AG04450 (cell line): ENCODE results near the gene INTS3. TPM values are rescaled to one million over a fixed set of nuclear protein-coding genes. Genes with fewer than 3 reads are reported as not detected.
A peak's percentile ranks its signal among the peaks of the same experiment; 100 is the strongest.
"Not testable (repeated sequence)": the region's sequence is repeated elsewhere in the genome, so short reads cannot be mapped to it uniquely, and the experiment has no call there.

Source experiments
- CTCF ChIA-PET: fragments of 300-600, 350-600 bp; formaldehyde crosslinking; extraction: SDS; loops from one replicate; lab custom pipeline; 2022; ENCODE audit warnings: antibody characterized with exemption, inconsistent platforms; lab: Charles Lee
- POLR2A ChIA-PET: fragments of 350-600 bp; formaldehyde crosslinking; extraction: SDS; loops from one replicate; lab custom pipeline; 2021; ENCODE audit warnings: antibody characterized with exemption, inconsistent platforms; lab: Yijun Ruan, JAX
- DNase-seq: peaks from one replicate; pipeline ENCODE4 v3.0.0-alpha.2; 2011; ENCODE audit warnings: low read depth, low spot score
- H3K27ac ChIP-seq: one replicate; pipeline ENCODE4 v1.5.1; 2012; ENCODE audit warnings: low read depth, low read length, control low read depth
- H3K27me3 ChIP-seq: one replicate; pipeline ENCODE4 v1.6.0; 2012; ENCODE audit warnings: low read length; ENCODE audit not compliant: control insufficient read depth, insufficient read depth
- H3K4me3 ChIP-seq: 2 replicates; pipeline ENCODE4 v1.5.1; 2011; ENCODE audit warnings: mild to moderate bottlenecking, low read depth, low read length, control low read depth
- H3K9me3 ChIP-seq: 2 replicates; pipeline ENCODE4 v1.5.1; 2012; ENCODE audit warnings: low read length; ENCODE audit not compliant: control insufficient read depth, insufficient read depth
- polyA plus RNA-seq: library from polyadenylated mRNA; depleted of rRNA; stranded (reverse); fragments of >200 nt; gene quantifications from 2 replicates; pipeline ENCODE4 v1.2.3, GENCODE V29; 2011
- TF ChIP-seq, protein P1 (sequence below): IDR thresholded peaks from 2 replicates; pipeline ENCODE4 v1.5.1; 2011; ENCODE audit warnings: low read depth, low read length, control low read depth, inconsistent platforms

INTS3 gene
- polyA plus RNA-seq, 1 experiment = 45.1 TPM

- Histone ChIP-seq H3K27me3 (no peaks in the 10 kb centered on the region), H3K4me3 (no peak overlapping the region), H3K9me3 (no peaks in the 10 kb centered on the region; the same call in 1 of the 2 replicates), H3K27ac (peak overlapping the region; percentile 31)
- TF ChIP-seq, protein P1, sequence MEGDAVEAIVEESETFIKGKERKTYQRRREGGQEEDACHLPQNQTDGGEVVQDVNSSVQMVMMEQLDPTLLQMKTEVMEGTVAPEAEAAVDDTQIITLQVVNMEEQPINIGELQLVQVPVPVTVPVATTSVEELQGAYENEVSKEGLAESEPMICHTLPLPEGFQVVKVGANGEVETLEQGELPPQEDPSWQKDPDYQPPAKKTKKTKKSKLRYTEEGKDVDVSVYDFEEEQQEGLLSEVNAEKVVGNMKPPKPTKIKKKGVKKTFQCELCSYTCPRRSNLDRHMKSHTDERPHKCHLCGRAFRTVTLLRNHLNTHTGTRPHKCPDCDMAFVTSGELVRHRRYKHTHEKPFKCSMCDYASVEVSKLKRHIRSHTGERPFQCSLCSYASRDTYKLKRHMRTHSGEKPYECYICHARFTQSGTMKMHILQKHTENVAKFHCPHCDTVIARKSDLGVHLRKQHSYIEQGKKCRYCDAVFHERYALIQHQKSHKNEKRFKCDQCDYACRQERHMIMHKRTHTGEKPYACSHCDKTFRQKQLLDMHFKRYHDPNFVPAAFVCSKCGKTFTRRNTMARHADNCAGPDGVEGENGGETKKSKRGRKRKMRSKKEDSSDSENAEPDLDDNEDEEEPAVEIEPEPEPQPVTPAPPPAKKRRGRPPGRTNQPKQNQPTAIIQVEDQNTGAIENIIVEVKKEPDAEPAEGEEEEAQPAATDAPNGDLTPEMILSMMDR = no peak
- DNase-seq = no peak
- ChIA-PET CTCF (no interaction called here), POLR2A (interaction anchor here (0.6 kb wide), 1 partner anchor 188 kb away, joined by 3 read pairs; no protein-coding TSS in a partner anchor)
Measured at GRCh38 chr1:153779781-153780541, 52.1 kb downstream of the INTS3 start.

- no peaks in the 10 kb centered on the region for H3K27me3 ChIP-seq
- no peak overlapping the region for H3K4me3 ChIP-seq
- H3K9me3 ChIP-seq = no peaks in the 10 kb centered on the region
- ChIA-PET POLR2A (no interaction called here), CTCF (interaction anchor here (0.6 kb wide), 1 partner anchor 206 kb away, joined by 3 read pairs; the partner anchor contains the start of gene RAB13)
- no peak overlapping the region for H3K27ac ChIP-seq
- TF ChIP-seq, protein P1 = no peak
- DNase-seq = no peak
Measured at GRCh38 chr1:153780551-153780950, 52.7 kb downstream of the INTS3 start.

DNA sequence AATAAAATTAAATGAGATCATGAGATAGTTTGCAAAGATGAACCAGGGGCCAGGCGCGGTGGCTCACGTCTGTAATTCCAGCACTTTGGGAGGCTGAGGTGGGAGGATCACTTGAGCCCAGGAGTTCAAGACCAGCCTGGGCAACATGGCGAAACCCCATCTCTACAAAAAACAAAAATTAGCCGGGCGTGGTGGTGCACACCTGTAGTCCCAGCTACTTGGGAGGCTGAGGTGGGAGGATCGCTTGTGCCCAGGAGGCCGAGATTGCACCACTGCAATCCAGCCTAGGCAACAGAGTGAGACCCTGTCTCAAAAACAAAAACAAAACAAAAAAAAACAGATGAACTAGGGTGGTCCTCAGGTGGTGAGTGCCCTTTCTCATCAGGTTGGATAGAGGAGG is 54.8 kb downstream of the INTS3 start:
- peak overlapping the region; percentile 94 for H3K27ac ChIP-seq
- POLR2A ChIA-PET, CTCF ChIA-PET: not testable (repeated sequence)

GRCh38 chr1:153783233-153784190 is 55.7 kb downstream of the INTS3 start:
- POLR2A ChIA-PET = interaction anchor here (0.5 to 1.3 kb wide), 8 partner anchors 8 to 207 kb away, joined by 3 to 8 read pairs (median 4); partner anchors contain the start of genes RPS27 and SLC27A3
- H3K27ac ChIP-seq = peak overlapping the region; percentile 94
- CTCF ChIA-PET = interaction anchor here (0.9 to 1.0 kb wide), 2 partner anchors 106 to 203 kb away, joined by 3 to 5 read pairs; partner anchors contain the start of gene RAB13

More for the DNA sequence above, 54.8 kb downstream of the INTS3 start:
- H3K4me3 ChIP-seq = peak overlapping the region; percentile 70
- H3K27me3 ChIP-seq, DNase-seq, H3K9me3 ChIP-seq: not testable (repeated sequence)

More at GRCh38 chr1:153783233-153784190, 55.7 kb downstream of the INTS3 start:
- no peaks in the 10 kb centered on the region for H3K9me3 ChIP-seq
- peak overlapping the region; percentile 70 for H3K4me3 ChIP-seq
- TF ChIP-seq, protein P1 = 0 out of 2 replicates have a peak, but pooled peaks have one; percentile 12
- DNase-seq = peak; percentile 73
- H3K27me3 ChIP-seq = no peaks in the 10 kb centered on the region
